Keratinocyte (primary cell): ENCODE results near the gene EDN2.

Experiments used
- CTCF ChIP-seq, 3 experiments: IDR thresholded peaks in 1 of 3; conservative IDR thresholded peaks in 1 of 3; optimal IDR thresholded peaks in 1 of 3; 2 replicates in 2 of 3; 3 replicates in 1 of 3; pipeline versions ENCODE3 to v1.5.1; 2011; ENCODE audit warnings: low read length in 3 of 3, mild to moderate bottlenecking in 3 of 3, moderate library complexity in 2 of 3, control low read depth in 1 of 3, inconsistent platforms in 1 of 3; ENCODE audit not compliant: insufficient read depth in 2 of 3; ENCODE audit errors: extremely low read depth in 1 of 3
- EZH2 ChIP-seq: IDR thresholded peaks from one replicate; pipeline ENCODE4 v1.6.1; 2012; ENCODE audit warnings: inconsistent platforms, mild to moderate bottlenecking, low read length, moderate library complexity

DNA sequence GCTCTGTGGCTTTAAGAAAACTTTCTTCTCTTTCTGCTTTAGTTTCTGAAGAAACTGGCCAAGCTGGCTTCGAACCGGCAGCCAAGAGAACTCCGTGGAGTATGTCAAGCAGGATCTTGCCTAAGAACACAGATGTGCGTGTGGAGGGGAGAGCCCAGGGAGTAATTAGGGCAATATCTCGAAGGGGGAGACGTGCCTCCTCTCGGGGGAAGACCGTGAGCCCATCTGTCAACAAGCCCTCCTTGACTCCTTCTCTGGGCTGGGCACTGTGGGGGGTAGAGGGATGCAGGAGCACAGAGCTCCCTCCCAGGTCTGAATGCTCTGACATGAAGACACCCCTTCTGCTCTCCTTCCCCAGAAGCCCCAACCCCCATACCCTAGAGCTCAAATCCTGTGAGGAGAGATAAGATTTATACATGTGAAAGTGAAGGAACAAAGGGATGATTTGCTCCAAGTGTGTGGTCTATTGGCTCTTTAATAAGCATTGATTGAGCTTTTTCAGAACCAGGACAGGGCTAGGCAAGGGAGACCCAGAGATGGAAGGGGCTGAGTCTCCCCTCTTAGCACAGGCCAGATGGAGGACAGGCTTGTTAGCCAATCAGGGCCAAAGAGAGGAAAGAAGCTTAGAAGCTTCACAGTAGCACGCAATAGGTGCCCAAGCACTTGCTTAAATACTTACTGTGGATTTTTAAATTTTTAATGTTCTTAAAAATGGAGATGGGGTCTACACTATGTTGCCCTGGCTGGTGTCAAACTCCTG, 37.5 kb downstream of the EDN2 start:
- no peak for TF ChIP-seq EZH2
- TF ChIP-seq CTCF (optimal IDR thresholded peaks at IDR 0.05 in 1 of 3, IDR thresholded peaks at IDR 0.05 in 1 of 3, conservative IDR thresholded peaks at IDR 0.05 in 1 of 3; ENCODE audit: extremely low read depth in 1 of 3, insufficient read depth in 2 of 3, low read length in 3 of 3) = no peak
